IMR-90 (cell line): ENCODE measurements around the gene H6PD. TPM values are rescaled to one million over a fixed set of nuclear protein-coding genes. Genes with fewer than 3 reads are reported as not detected.

Experiments
- ATAC-seq: fragments of 200-7000 bp; cut with Tn5 transposase; 2 replicates; pipeline ENCODE4 v1.9.1; 2020; ENCODE audit warnings: low read depth, mild to moderate bottlenecking, moderate library complexity
- BruUV-seq: library from RNA; stranded (reverse); fragments of 400-500 nt; replicated peaks from 2 replicates; lab custom pipeline; 2021; lab: Mats Ljungman, UMichigan
- CTCF ChIA-PET: fragments of 300-600 bp; formaldehyde crosslinking; extraction: SDS; loops from one replicate; lab custom pipeline; 2021; ENCODE audit warnings: antibody characterized with exemption; lab: Yijun Ruan, JAX
- POLR2A ChIA-PET: fragments of 300-600 bp; sonication (Branson Sonifier 250); formaldehyde crosslinking; loops from one replicate; lab custom pipeline; 2022; ENCODE audit warnings: antibody characterized with exemption; ENCODE audit not compliant: unreplicated experiment; lab: Charles Lee
- DNase-seq: peaks from one replicate; pipeline ENCODE4 v3.0.0; 2013
- H2AFZ ChIP-seq: replicated peaks from 2 replicates; pipeline ENCODE3; 2013; ENCODE audit warnings: low read length, mild to moderate bottlenecking; ENCODE audit not compliant: poor library complexity
- H2AK5ac ChIP-seq: 2 replicates; pipeline ENCODE4 v1.6.1; 2013; ENCODE audit warnings: low read depth, low read length, inconsistent platforms
- H2AK9ac ChIP-seq: replicated peaks from 2 replicates; pipeline ENCODE3; 2013; ENCODE audit warnings: mild to moderate bottlenecking, low read depth, low read length, moderate library complexity; ENCODE audit not compliant: poor library complexity
- H2BK120ac ChIP-seq: 2 replicates; pipeline ENCODE4 v1.6.1; 2013; ENCODE audit warnings: low read depth, low read length, inconsistent platforms
- H2BK15ac ChIP-seq: 3 replicates; pipeline ENCODE4 v1.6.1; 2013; ENCODE audit warnings: low read depth, low read length, inconsistent platforms
- H2BK20ac ChIP-seq: 2 replicates; pipeline ENCODE4 v1.6.1; 2013; ENCODE audit warnings: low read depth, mild to moderate bottlenecking, inconsistent platforms, low read length, moderate library complexity
- H2BK5ac ChIP-seq: 2 replicates; pipeline ENCODE4 v1.6.1; 2013; ENCODE audit warnings: mild to moderate bottlenecking, low read depth, low read length, inconsistent platforms; ENCODE audit not compliant: poor library complexity, severe bottlenecking
- H3K14ac ChIP-seq: replicated peaks from 2 replicates; pipeline ENCODE4 v1.6.1; 2013; ENCODE audit warnings: low read depth, low read length, inconsistent platforms
- H3K18ac ChIP-seq: 2 replicates; pipeline ENCODE4 v1.6.1; 2013; ENCODE audit warnings: low read depth, low read length, control low read depth
- H3K23ac ChIP-seq: 2 replicates; pipeline ENCODE4 v1.6.1; 2013; ENCODE audit warnings: low read depth, low read length, inconsistent platforms
- H3K27ac ChIP-seq: 2 replicates; pipeline ENCODE4 v1.5.1; 2013; ENCODE audit warnings: mild to moderate bottlenecking, control low read depth, low read length; ENCODE audit not compliant: insufficient read depth
- H3K27me3 ChIP-seq: 2 replicates; pipeline ENCODE4 v1.6.1; 2013; ENCODE audit warnings: low read length; ENCODE audit not compliant: control insufficient read depth, insufficient read depth
- H3K36me3 ChIP-seq: 2 replicates; pipeline ENCODE4 v1.6.1; 2013; ENCODE audit warnings: low read length, mixed read lengths; ENCODE audit not compliant: control insufficient read depth, insufficient read depth
- H3K4ac ChIP-seq: 2 replicates; pipeline ENCODE4 v1.6.1; 2013; ENCODE audit warnings: low read depth, low read length, inconsistent platforms
- H3K4me1 ChIP-seq: 2 replicates; pipeline ENCODE4 v1.6.1; 2013; ENCODE audit warnings: low read length, mixed read lengths; ENCODE audit not compliant: control insufficient read depth, insufficient read depth
- H3K4me2 ChIP-seq: 2 replicates; pipeline ENCODE4 v1.6.1; 2013; ENCODE audit warnings: low read depth, mild to moderate bottlenecking, control low read depth, low read length, moderate library complexity
- H3K4me3 ChIP-seq: 2 replicates; pipeline ENCODE4 v1.5.1; 2013; ENCODE audit warnings: low read depth, mild to moderate bottlenecking, control low read depth, low read length, moderate library complexity; ENCODE audit not compliant: insufficient read depth
- H3K56ac ChIP-seq: 2 replicates; pipeline ENCODE4 v1.6.1; 2013; ENCODE audit warnings: low read length, inconsistent platforms; ENCODE audit not compliant: insufficient read depth; ENCODE audit errors: extremely low read depth
- H3K79me1 ChIP-seq, 2 experiments: 2 replicates each; pipeline ENCODE4 v1.6.1; 2013; ENCODE audit warnings: low read length in 2 of 2, inconsistent platforms in 1 of 2, low read depth in 1 of 2
- H3K9ac ChIP-seq: 2 replicates; pipeline ENCODE4 v1.6.1; 2013; ENCODE audit warnings: low read depth, low read length, control low read depth
- H3K9me1 ChIP-seq: 2 replicates; pipeline ENCODE4 v1.6.1; 2013; ENCODE audit warnings: low read length, inconsistent platforms; ENCODE audit not compliant: insufficient read depth
- H3K9me3 ChIP-seq: 2 replicates; pipeline ENCODE4 v1.6.1; 2013; ENCODE audit warnings: low read length; ENCODE audit not compliant: control insufficient read depth, insufficient read depth
- H4K20me1 ChIP-seq: 2 replicates; pipeline ENCODE4 v1.6.1; 2013; ENCODE audit warnings: low read length, inconsistent platforms; ENCODE audit not compliant: insufficient read depth
- H4K5ac ChIP-seq: 2 replicates; pipeline ENCODE4 v1.6.1; 2013; ENCODE audit warnings: mild to moderate bottlenecking, low read depth, low read length, control low read depth
- H4K8ac ChIP-seq, 2 experiments: 2 replicates each; pipeline ENCODE4 v1.6.1; 2013; ENCODE audit warnings: low read depth in 2 of 2, low read length in 2 of 2, control low read depth in 1 of 2, inconsistent platforms in 1 of 2
- H4K91ac ChIP-seq: 2 replicates; pipeline ENCODE4 v1.6.1; 2013; ENCODE audit warnings: low read depth, low read length, inconsistent platforms; ENCODE audit not compliant: insufficient read depth
- CEBPB ChIP-seq: IDR thresholded peaks from 2 replicates; pipeline ENCODE4 v1.6.1; 2012; ENCODE audit warnings: low read depth, low read length, improper control_type of control experiment
- POLR2A ChIP-seq: IDR thresholded peaks from 2 replicates; pipeline ENCODE4 v1.6.1; 2012; ENCODE audit warnings: mild to moderate bottlenecking, low read depth, low read length
- SMC3 ChIP-seq: fragments of 150-350 bp; IDR thresholded peaks from 2 replicates; pipeline ENCODE4 v1.6.1; 2016; ENCODE audit warnings: low read depth, mild to moderate bottlenecking, antibody characterized with exemption, low read length, moderate library complexity
- WGBS, 2 experiments: methylation state at CpG; one replicate each; pipeline versions ENCODE4 v1.1.5 to v1.1.7; 2013; ENCODE audit warnings: missing lambda C conversion rate in 2 of 2; ENCODE audit not compliant: insufficient read length in 1 of 2; ENCODE audit errors: extremely low coverage in 2 of 2; 5-methylcytosine and 5-hydroxymethylcytosine counted together
- dilution Hi-C: fragments of 300-500 bp; cut with HindIII; formaldehyde crosslinking; loops from one replicate; pipeline ENCODE4 v1.14.3; 2018; ENCODE audit warnings: low sequenced_read_pairs; ENCODE audit not compliant: unreplicated experiment
- in situ Hi-C: fragments of 300-500 bp; cut with MboI; formaldehyde crosslinking; loops from 3 replicates; pipeline ENCODE4 v1.14.3; 2019; ENCODE audit warnings: low sequenced_read_pairs, inconsistent platforms, mixed read lengths
- intact Hi-C: fragments of 100-400 bp; cut with micrococcal nuclease; formaldehyde crosslinking; loops from 2 replicates; pipeline ENCODE4 v1.10.0; 2022
- polyA plus RNA-seq, 3 experiments: library from polyadenylated mRNA; depleted of rRNA; stranded (reverse); fragments of >200 nt; gene quantifications; 2 replicates each; pipeline ENCODE4 v1.2.3, GENCODE V29; 2012; ENCODE audit warnings: low replicate concordance in 1 of 3
- total RNA-seq: library from RNA; depleted of rRNA; stranded (reverse); fragments of >200 nt; gene quantifications from 2 replicates; pipeline ENCODE4 v1.2.3, GENCODE V29; 2012
- TF ChIP-seq, protein P1 (sequence below): conservative IDR thresholded peaks from 2 replicates; pipeline ENCODE4 v1.5.1; 2012; ENCODE audit warnings: mild to moderate bottlenecking, low read depth, low read length, improper control_type of control experiment

The H6PD gene
- total and polyA plus RNA-seq, 2 of the 4 experiments (the other 2 are of a cell fraction) = 9.3 to 22.1 TPM

DNA sequence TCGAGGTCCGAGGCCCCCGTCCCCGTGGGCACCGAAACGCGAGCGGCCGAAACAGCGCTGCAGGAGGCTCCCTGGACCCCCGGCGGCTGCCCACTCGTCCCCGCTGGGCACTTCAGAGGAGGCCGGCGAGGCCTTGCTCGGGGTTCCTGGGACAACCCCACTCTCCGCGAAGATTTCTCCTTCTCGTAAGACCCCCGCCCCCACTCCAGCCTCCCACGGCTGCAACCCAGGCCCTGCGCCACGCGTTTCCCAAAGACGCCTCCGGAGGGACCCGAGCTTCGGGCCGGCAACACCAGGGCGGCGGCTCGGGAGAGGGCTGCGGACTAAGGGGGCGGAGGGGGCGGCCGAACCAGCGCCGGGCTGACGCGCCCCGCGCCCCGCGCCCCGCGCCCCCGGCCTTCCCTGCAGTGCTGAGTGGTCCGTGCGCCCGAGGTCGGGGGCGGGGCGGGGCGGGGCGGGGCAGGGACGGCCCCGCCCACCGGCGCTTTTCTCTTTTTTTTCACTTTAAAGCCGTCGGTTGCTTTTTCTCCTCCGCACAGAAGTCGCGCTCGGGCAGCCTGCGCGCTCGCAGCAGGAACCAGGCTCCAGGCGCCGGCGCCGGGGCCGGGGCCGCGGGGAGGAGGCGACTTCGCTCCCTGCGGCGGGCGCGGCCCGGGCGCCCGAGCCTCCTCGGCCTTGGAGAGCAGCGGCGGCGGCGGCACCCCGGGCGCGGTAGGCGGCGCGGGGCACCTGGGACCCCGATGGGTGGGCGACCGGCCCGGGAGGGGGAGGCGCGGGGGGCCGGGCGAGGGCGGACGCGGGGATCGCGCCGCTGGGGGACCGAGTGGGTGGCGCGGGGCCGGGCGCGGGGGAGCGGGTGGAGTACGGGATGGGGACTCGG, 58.0 kb downstream of the H6PD start, which contains the start of gene SPSB1:
Gene SPSB1 (plus strand): TSS at position 534 of the 880 bp plus-strand sequence. CDS start 62,998 bp downstream, outside the sequence.
- peaks cover 24 to 45% of the 10 kb centered on the region in 2 experiments for H3K79me1 ChIP-seq
- H3K4me1 ChIP-seq = peaks cover 27% of the 10 kb centered on the region
- peak within 1 kb of the TSS; percentile 99 for H3K4me3 ChIP-seq
- peak; percentile 65 for ATAC-seq
- no peaks in the 10 kb centered on the region; the same call in 1 of the 2 replicates for H3K36me3 ChIP-seq
- H4K5ac ChIP-seq = peak within 1 kb of the TSS; percentile 90
- peaks cover 41% of the 10 kb centered on the region for H4K20me1 ChIP-seq
- ChIA-PET POLR2A (interaction anchor here (0.6 kb wide), 1 partner anchor 29 kb away, joined by 17 read pairs; no protein-coding TSS in a partner anchor), CTCF (no interaction called here)
- H2AFZ ChIP-seq = peak within 1 kb of the TSS; percentile 87
- H3K27me3 ChIP-seq = no peaks in the 10 kb centered on the region
- TF ChIP-seq POLR2A (peak; percentile 98), CEBPB (no peak), SMC3 (0 out of 2 replicates have a peak, but pooled peaks have one; percentile 7)
- TF ChIP-seq, protein P1, sequence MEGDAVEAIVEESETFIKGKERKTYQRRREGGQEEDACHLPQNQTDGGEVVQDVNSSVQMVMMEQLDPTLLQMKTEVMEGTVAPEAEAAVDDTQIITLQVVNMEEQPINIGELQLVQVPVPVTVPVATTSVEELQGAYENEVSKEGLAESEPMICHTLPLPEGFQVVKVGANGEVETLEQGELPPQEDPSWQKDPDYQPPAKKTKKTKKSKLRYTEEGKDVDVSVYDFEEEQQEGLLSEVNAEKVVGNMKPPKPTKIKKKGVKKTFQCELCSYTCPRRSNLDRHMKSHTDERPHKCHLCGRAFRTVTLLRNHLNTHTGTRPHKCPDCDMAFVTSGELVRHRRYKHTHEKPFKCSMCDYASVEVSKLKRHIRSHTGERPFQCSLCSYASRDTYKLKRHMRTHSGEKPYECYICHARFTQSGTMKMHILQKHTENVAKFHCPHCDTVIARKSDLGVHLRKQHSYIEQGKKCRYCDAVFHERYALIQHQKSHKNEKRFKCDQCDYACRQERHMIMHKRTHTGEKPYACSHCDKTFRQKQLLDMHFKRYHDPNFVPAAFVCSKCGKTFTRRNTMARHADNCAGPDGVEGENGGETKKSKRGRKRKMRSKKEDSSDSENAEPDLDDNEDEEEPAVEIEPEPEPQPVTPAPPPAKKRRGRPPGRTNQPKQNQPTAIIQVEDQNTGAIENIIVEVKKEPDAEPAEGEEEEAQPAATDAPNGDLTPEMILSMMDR = peak; percentile 6; the same call in 1 of the 2 replicates
- peak within 1 kb of the TSS; percentile 96 for H3K14ac ChIP-seq
- H2BK5ac ChIP-seq = peak within 1 kb of the TSS; percentile 98
- dilution Hi-C loops = no loop called here
- peak within 1 kb of the TSS; percentile 65; the same call in 1 of the 2 replicates for H3K56ac ChIP-seq
- peak within 1 kb of the TSS; percentile 96 for H2AK9ac ChIP-seq
- H3K18ac ChIP-seq = peak within 1 kb of the TSS; percentile 87
- H3K4me2 ChIP-seq = peak within 1 kb of the TSS; percentile 98
- H4K8ac ChIP-seq = peak within 1 kb of the TSS; percentile 14 to 87; a peak in 3 of 4 replicates
- BruUV-seq = no TSS peak
- peaks cover 24% of the 10 kb centered on the region for H3K9me1 ChIP-seq
- peak within 1 kb of the TSS; percentile 82 for H3K27ac ChIP-seq
- in situ Hi-C loops = no loop called here
- DNase-seq = peak; percentile 78
- peak within 1 kb of the TSS; percentile 83 for H2BK20ac ChIP-seq
- peak within 1 kb of the TSS; percentile 78 for H4K91ac ChIP-seq
- peaks cover 2% of the 10 kb centered on the region; the same call in 1 of the 2 replicates for H3K9me3 ChIP-seq
- H3K4ac ChIP-seq = peak within 1 kb of the TSS; percentile 96
- intact Hi-C loops = loop anchor here (5.0 kb wide), 1 partner anchor 80 kb away; no protein-coding TSS in a partner anchor
- H2BK15ac ChIP-seq = peak within 1 kb of the TSS; percentile 23; the same call in 2 of the 3 replicates
- H2AK5ac ChIP-seq = peak within 1 kb of the TSS; percentile 96
- peak within 1 kb of the TSS; percentile 100 for H3K23ac ChIP-seq
- peak within 1 kb of the TSS; percentile 57 for H2BK120ac ChIP-seq
- peak within 1 kb of the TSS; percentile 91 for H3K9ac ChIP-seq
- WGBS, 2 experiments = 3% methylated on average over 53 of the region's 119 CpGs; no CpG with 5 or more reads in 1 of the 2 experiments
